Measurements from ENCODE around the gene S1PR5. TPM values are rescaled to one million over a fixed set of nuclear protein-coding genes. Genes with fewer than 3 reads are reported as not detected.

Gene S1PR5
- 1 to 10 TPM; 1.5 to 1.8 TPM for total RNA-seq
- polyA plus RNA-seq, result 90.3 TPM

- H3K9me3 Mint-ChIP-seq, result no peaks in the 10 kb centered on the region
- ChIA-PET POLR2A (interaction anchor here (1.2 to 1.6 kb wide), 4 partner anchors 14 to 49 kb away, joined by 3 to 8 read pairs (median 4); partner anchors contain the start of genes KEAP1 and KRI1), CTCF (interaction anchor here (0.8 to 2.4 kb wide), 6 partner anchors 9 to 184 kb away, joined by 3 to 5 read pairs (median 3); partner anchors contain the start of gene QTRT1)
- DNase-seq, result peak in 2 of 5 donors; percentile 39 to 53
- H3K36me3 Mint-ChIP-seq, result peaks cover 6 to 16% (median 15%) of the 10 kb centered on the region in 3 donors
- H3K9me3 ChIP-seq (ENCODE audit: low read length), result no peaks in the 10 kb centered on the region
- H3K27me3 Mint-ChIP-seq, result peaks cover 38 to 43% of the 10 kb centered on the region in 2 donors
- H3K27ac ChIP-seq (ENCODE audit: low read depth, low read length), result peak within 1 kb of the TSS; percentile 66
- H3K4me1 Mint-ChIP-seq, result peaks cover 42 to 65% (median 54%) of the 10 kb centered on the region in 3 donors
- H3K36me3 ChIP-seq (ENCODE audit: insufficient read depth, low read length), result no peaks in the 10 kb centered on the region
- H3K4me3 ChIP-seq (ENCODE audit: low read length), result peak within 1 kb of the TSS; percentile 67
- H3K27me3 ChIP-seq (ENCODE audit: insufficient read depth, low read length, poor library complexity, severe bottlenecking), result peaks cover 29% of the 10 kb centered on the region
- H3K4me1 ChIP-seq (ENCODE audit: insufficient read depth, low read length), result peaks cover 32% of the 10 kb centered on the region
- peak within 1 kb of the TSS; percentile 69 to 99 (median 98) for H3K27ac Mint-ChIP-seq
- H3K4me3 Mint-ChIP-seq, result peak within 1 kb of the TSS; percentile 88 to 100 (median 95)
These were observed at the start of gene S1PR5 for GRCh38 chr19:10517361-10517759. Gene S1PR5, minus strand, starts transcription at chr19:10517447. Its CDS starts 2,436 bp downstream, at chr19:10515011.

- POLR2A ChIA-PET, result interaction anchor here (0.5 to 2.9 kb wide), 14 partner anchors 12 to 138 kb away, joined by 3 to 27 read pairs (median 6); partner anchors contain the start of genes KEAP1 and S1PR5
- peaks cover 0 to 32% (median 5%) of the 10 kb centered on the region in 3 donors for H3K36me3 Mint-ChIP-seq
- peak overlapping the region; percentile 65 for H3K27ac ChIP-seq (ENCODE audit: low read depth, low read length)
- CTCF ChIA-PET, result interaction anchor here (1.0 to 8.4 kb wide), 14 partner anchors 13 to 163 kb away, joined by 3 to 63 read pairs (median 4); partner anchors contain the start of gene CDC37
- H3K9me3 Mint-ChIP-seq, result no peaks in the 10 kb centered on the region
- peaks cover 10% of the 10 kb centered on the region for H3K36me3 ChIP-seq (ENCODE audit: insufficient read depth, low read length)
- peak overlapping the region; percentile 96 to 100 (median 98) for H3K27ac Mint-ChIP-seq
- no peaks in the 10 kb centered on the region for H3K9me3 ChIP-seq (ENCODE audit: low read length)
- H3K4me3 ChIP-seq (ENCODE audit: low read length), result peak overlapping the region; percentile 96
- no peaks in the 10 kb centered on the region for H3K27me3 ChIP-seq (ENCODE audit: insufficient read depth, low read length, poor library complexity, severe bottlenecking)
- peak; percentile 51 to 87 (median 80) for DNase-seq
- H3K4me3 Mint-ChIP-seq, result peak overlapping the region; percentile 86 to 99 (median 97)
- peaks cover 0 to 7% of the 10 kb centered on the region in 2 donors for H3K27me3 Mint-ChIP-seq
- H3K4me1 Mint-ChIP-seq, result peaks cover 37 to 52% (median 41%) of the 10 kb centered on the region in 3 donors
- H3K4me1 ChIP-seq (ENCODE audit: insufficient read depth, low read length), result peaks cover 36% of the 10 kb centered on the region
These were observed 49.6 kb upstream of the S1PR5 start for GRCh38 chr19:10566658-10567410.

- Mint-ChIP-seq H3K9me3 (no peaks in the 10 kb centered on the region), H3K27ac (peak overlapping the region; percentile 96 to 100 (median 98))
These were observed 49.1 kb upstream of the S1PR5 start for GRCh38 chr19:10566408-10566657.

GRCh38 chr19:10565567-10566407 lies 48.5 kb upstream of the S1PR5 start, which contains the start of gene KRI1:
Gene KRI1, minus strand, starts transcription at chr19:10566010. Its CDS starts 11 bp downstream, at chr19:10565999.
- H3K27ac Mint-ChIP-seq, result peak within 1 kb of the TSS; percentile 97 to 100 (median 98)
- Histone ChIP-seq H3K9me3 (ENCODE audit: low read length) (no peaks in the 10 kb centered on the region), H3K4me1 (ENCODE audit: insufficient read depth, low read length) (peaks cover 36% of the 10 kb centered on the region), H3K4me3 (ENCODE audit: low read length) (peak within 1 kb of the TSS; percentile 96), H3K27ac (ENCODE audit: low read depth, low read length) (peak within 1 kb of the TSS; percentile 82), H3K36me3 (ENCODE audit: insufficient read depth, low read length) (peaks cover 10% of the 10 kb centered on the region), H3K27me3 (ENCODE audit: insufficient read depth, low read length, poor library complexity, severe bottlenecking) (no peaks in the 10 kb centered on the region)
- ChIA-PET POLR2A (interaction anchor here (0.6 to 2.1 kb wide), 10 partner anchors 11 to 194 kb away, joined by 3 to 27 read pairs (median 5); partner anchors contain the start of genes KEAP1 and S1PR5), CTCF (interaction anchor here (0.7 to 8.4 kb wide), 9 partner anchors 12 to 205 kb away, joined by 3 to 63 read pairs (median 3); no protein-coding TSS in a partner anchor)
- peak; percentile 98 to 99 (median 99) for DNase-seq
- H3K27me3 Mint-ChIP-seq, result peaks cover 0 to 7% of the 10 kb centered on the region in 2 donors
- peaks cover 37 to 56% (median 41%) of the 10 kb centered on the region in 3 donors for H3K4me1 Mint-ChIP-seq
- H3K4me3 Mint-ChIP-seq, result peak within 1 kb of the TSS; percentile 86 to 99 (median 97)
- H3K9me3 Mint-ChIP-seq, result no peaks in the 10 kb centered on the region
- peaks cover 0 to 43% (median 5%) of the 10 kb centered on the region in 3 donors for H3K36me3 Mint-ChIP-seq

More at GRCh38 chr19:10566408-10566657, 49.1 kb upstream of the S1PR5 start:
- peak overlapping the region; percentile 86 to 99 (median 97) for H3K4me3 Mint-ChIP-seq
- peaks cover 37 to 56% (median 41%) of the 10 kb centered on the region in 3 donors for H3K4me1 Mint-ChIP-seq
- Histone ChIP-seq H3K4me1 (ENCODE audit: insufficient read depth, low read length) (peaks cover 36% of the 10 kb centered on the region), H3K9me3 (ENCODE audit: low read length) (no peaks in the 10 kb centered on the region), H3K36me3 (ENCODE audit: insufficient read depth, low read length) (peaks cover 10% of the 10 kb centered on the region), H3K4me3 (ENCODE audit: low read length) (peak overlapping the region; percentile 96), H3K27me3 (ENCODE audit: insufficient read depth, low read length, poor library complexity, severe bottlenecking) (no peaks in the 10 kb centered on the region), H3K27ac (ENCODE audit: low read depth, low read length) (peak overlapping the region; percentile 65)
- peaks cover 0 to 7% of the 10 kb centered on the region in 2 donors for H3K27me3 Mint-ChIP-seq
- CTCF ChIA-PET, result interaction anchor here (0.9 to 8.4 kb wide), 7 partner anchors 13 to 82 kb away, joined by 3 to 63 read pairs (median 3); no protein-coding TSS in a partner anchor
- DNase-seq, result no peak
- POLR2A ChIA-PET, result interaction anchor here (0.6 to 2.1 kb wide), 12 partner anchors 12 to 194 kb away, joined by 3 to 27 read pairs (median 5); partner anchors contain the start of genes KEAP1 and S1PR5
- peaks cover 0 to 37% (median 5%) of the 10 kb centered on the region in 3 donors for H3K36me3 Mint-ChIP-seq

- Histone ChIP-seq H3K9me3 (ENCODE audit: low read length) (no peaks in the 10 kb centered on the region), H3K36me3 (ENCODE audit: insufficient read depth, low read length) (peaks cover 16% of the 10 kb centered on the region), H3K27ac (ENCODE audit: low read depth, low read length) (peak overlapping the region; percentile 82), H3K27me3 (ENCODE audit: insufficient read depth, low read length, poor library complexity, severe bottlenecking) (no peaks in the 10 kb centered on the region), H3K4me3 (ENCODE audit: low read length) (peak overlapping the region; percentile 80), H3K4me1 (ENCODE audit: insufficient read depth, low read length) (peaks cover 36% of the 10 kb centered on the region)
- ChIA-PET POLR2A (interaction anchor here (1.2 to 1.8 kb wide), 2 partner anchors 11 to 38 kb away, joined by 5 to 27 read pairs; no protein-coding TSS in a partner anchor), CTCF (interaction anchor here (1.4 to 8.4 kb wide), 3 partner anchors 12 to 81 kb away, joined by 3 to 63 read pairs (median 4); no protein-coding TSS in a partner anchor)
- DNase-seq, result peak in 4 of 5 donors; percentile 41 to 67 (median 51)
- Mint-ChIP-seq H3K36me3 (peaks cover 3 to 50% (median 9%) of the 10 kb centered on the region in 3 donors), H3K4me1 (peaks cover 35 to 54% (median 41%) of the 10 kb centered on the region in 3 donors), H3K27ac (peak overlapping the region; percentile 83 to 100 (median 98)), H3K9me3 (no peaks in the 10 kb centered on the region), H3K4me3 (peak overlapping the region; percentile 86 to 99 (median 97)), H3K27me3 (peaks cover 0 to 7% of the 10 kb centered on the region in 2 donors)
These were observed 47.9 kb upstream of the S1PR5 start for GRCh38 chr19:10565028-10565566.

- CTCF ChIA-PET, result interaction anchor here (1.2 to 3.1 kb wide), 4 partner anchors 9 to 21 kb away, joined by 3 to 15 read pairs (median 6); no protein-coding TSS in a partner anchor
- H3K27me3 Mint-ChIP-seq, result peaks cover 0 to 7% of the 10 kb centered on the region in 2 donors
- Histone ChIP-seq H3K4me1 (ENCODE audit: insufficient read depth, low read length) (peaks cover 27% of the 10 kb centered on the region), H3K9me3 (ENCODE audit: low read length) (no peaks in the 10 kb centered on the region), H3K27me3 (ENCODE audit: insufficient read depth, low read length, poor library complexity, severe bottlenecking) (no peaks in the 10 kb centered on the region), H3K27ac (ENCODE audit: low read depth, low read length) (no peak overlapping the region), H3K36me3 (ENCODE audit: insufficient read depth, low read length) (peaks cover 39% of the 10 kb centered on the region), H3K4me3 (ENCODE audit: low read length) (no peak overlapping the region)
- peak overlapping the region in 3 of 8 donors; percentile 4 to 87 (median 72) for H3K27ac Mint-ChIP-seq
- no peak overlapping the region for H3K4me3 Mint-ChIP-seq
- POLR2A ChIA-PET, result interaction anchor here (1.6 kb wide), 1 partner anchor 8 kb away, joined by 5 read pairs; no protein-coding TSS in a partner anchor
- no peaks in the 10 kb centered on the region for H3K9me3 Mint-ChIP-seq
- H3K4me1 Mint-ChIP-seq, result peaks cover 28 to 49% (median 31%) of the 10 kb centered on the region in 3 donors
- peaks cover 4 to 64% (median 14%) of the 10 kb centered on the region in 3 donors for H3K36me3 Mint-ChIP-seq
- DNase-seq, result no peak
These were observed 45.4 kb upstream of the S1PR5 start for GRCh38 chr19:10562609-10563008.

GRCh38 chr19:10560154-10560553 lies 42.9 kb upstream of the S1PR5 start:
- CTCF ChIA-PET, result no interaction called here
- Mint-ChIP-seq H3K4me1 (peaks cover 21 to 38% (median 25%) of the 10 kb centered on the region in 3 donors), H3K27me3 (no peaks in the 10 kb centered on the region), H3K9me3 (no peaks in the 10 kb centered on the region), H3K36me3 (peaks cover 4 to 67% (median 11%) of the 10 kb centered on the region in 3 donors), H3K27ac (peak overlapping the region in 3 of 8 donors; percentile 23 to 47 (median 43)), H3K4me3 (no peak overlapping the region)
- no peak overlapping the region for H3K4me3 ChIP-seq (ENCODE audit: low read length)
- DNase-seq, result no peak
- no peaks in the 10 kb centered on the region for H3K9me3 ChIP-seq (ENCODE audit: low read length)
- POLR2A ChIA-PET, result no interaction called here
- no peak overlapping the region for H3K27ac ChIP-seq (ENCODE audit: low read depth, low read length)
- H3K4me1 ChIP-seq (ENCODE audit: insufficient read depth, low read length), result peaks cover 24% of the 10 kb centered on the region
- H3K36me3 ChIP-seq (ENCODE audit: insufficient read depth, low read length), result peaks cover 52% of the 10 kb centered on the region
- no peaks in the 10 kb centered on the region for H3K27me3 ChIP-seq (ENCODE audit: insufficient read depth, low read length, poor library complexity, severe bottlenecking)
